HepG2 (cell line): ENCODE results near the gene GPR62. TPM values are rescaled to one million over a fixed set of nuclear protein-coding genes. Genes with fewer than 3 reads are reported as not detected.
A peak's percentile ranks its signal among the peaks of the same experiment; 100 is the strongest.

Experiments used
- ELF4 ChIP-seq: sonication (generic); formaldehyde crosslinking; IDR thresholded peaks from 2 replicates; pipeline ENCODE4 v1.5.0; 2020; ENCODE audit warnings: missing genetic modification reagents, mild to moderate bottlenecking, moderate library complexity, borderline replicate concordance
- HNF4G ChIP-seq, 2 experiments: sonication (generic) in 1 of 2; formaldehyde crosslinking in 1 of 2; IDR thresholded peaks; 2 replicates each; pipeline versions ENCODE4 v1.4.0 to v1.6.1; 2011 to 2020; ENCODE audit warnings: borderline replicate concordance in 2 of 2, low read depth in 2 of 2, mild to moderate bottlenecking in 2 of 2, low read length in 1 of 2, missing genetic modification reagents in 1 of 2, moderate library complexity in 1 of 2
- MAF1 ChIP-seq: sonication (generic); formaldehyde crosslinking; IDR thresholded peaks from 2 replicates; pipeline ENCODE4 v1.5.0; 2020; ENCODE audit warnings: missing genetic modification reagents, borderline replicate concordance
- PHB2 ChIP-seq: fragments of 450-650 bp; IDR thresholded peaks from 2 replicates; pipeline ENCODE4 v1.6.1; 2018; ENCODE audit not compliant: partially characterized antibody
- SETDB1 ChIP-seq: sonication (generic); formaldehyde crosslinking; IDR thresholded peaks from 2 replicates; pipeline ENCODE4 v1.5.1; 2020; ENCODE audit warnings: missing genetic modification reagents, mild to moderate bottlenecking, borderline replicate concordance
- TBL1XR1 ChIP-seq: fragments of 150-350 bp; IDR thresholded peaks from 2 replicates; pipeline ENCODE4 v1.6.1; 2014; ENCODE audit warnings: borderline replicate concordance, low read length; ENCODE audit not compliant: partially characterized antibody
- THYN1 ChIP-seq: sonication (generic); formaldehyde crosslinking; IDR thresholded peaks from 2 replicates; pipeline ENCODE4 v1.8.1; 2023; ENCODE audit warnings: low read depth, mild to moderate bottlenecking, moderate library complexity, missing genetic modification reagents, borderline replicate concordance
- XBP1 ChIP-seq: sonication (generic); formaldehyde crosslinking; IDR thresholded peaks from 2 replicates; pipeline ENCODE4 v1.5.0; 2020; ENCODE audit warnings: missing genetic modification reagents
- ZFP1 ChIP-seq: IDR thresholded peaks from 2 replicates; pipeline ENCODE4 v1.6.1; 2016
- ZNF224 ChIP-seq: sonication (generic); formaldehyde crosslinking; IDR thresholded peaks from 2 replicates; pipeline ENCODE4 v1.5.0; 2020; ENCODE audit warnings: mild to moderate bottlenecking, missing genetic modification reagents
- ZNF33A ChIP-seq: sonication (generic); formaldehyde crosslinking; IDR thresholded peaks from 2 replicates; pipeline ENCODE4 v1.5.1; 2020; ENCODE audit warnings: missing genetic modification reagents, mild to moderate bottlenecking, moderate library complexity, borderline replicate concordance
- ZNF614 ChIP-seq: IDR thresholded peaks from 2 replicates; pipeline ENCODE4 v1.6.1; 2018; ENCODE audit warnings: missing biosample characterization, missing genetic modification reagents, inconsistent platforms, borderline replicate concordance
- ZNF761 ChIP-seq: sonication (generic); formaldehyde crosslinking; conservative IDR thresholded peaks from 2 replicates; pipeline ENCODE4 v1.4.0; 2020; ENCODE audit warnings: mild to moderate bottlenecking, missing genetic modification reagents
- ZSCAN29 ChIP-seq: sonication (generic); formaldehyde crosslinking; conservative IDR thresholded peaks from 2 replicates; pipeline ENCODE4 v1.4.0; 2020; ENCODE audit warnings: mild to moderate bottlenecking, missing genetic modification reagents
- polyA plus RNA-seq, 8 experiments: library from polyadenylated mRNA; depleted of rRNA in 3 of 8; stranded (reverse) in 7 of 8; unstranded in 1 of 8; fragments of >200 nt; fragmentation: Illumina TruSeq in 4 of 8; extraction: Trizol in 4 of 8; gene quantifications; 2 replicates each; pipeline versions ENCODE4 v1.2.1 to v1.2.3, GENCODE V29; 2011 to 2016; ENCODE audit warnings: low read depth in 4 of 8, missing spikeins in 1 of 8, mixed read lengths in 1 of 8; ENCODE audit not compliant: insufficient read depth in 1 of 8
- total RNA-seq, 5 experiments: library from RNA; depleted of rRNA; stranded (reverse); fragments of >200 nt; fragmentation: Illumina TruSeq; extraction: Trizol; gene quantifications; 2 replicates each; pipeline ENCODE4 v1.2.3, GENCODE V29; 2016; ENCODE audit warnings: low read depth in 1 of 5
- TF ChIP-seq, protein P1 (sequence below): sonication (generic); formaldehyde crosslinking; IDR thresholded peaks from 2 replicates; pipeline ENCODE4 v1.5.1; 2020; ENCODE audit warnings: missing genetic modification reagents, mild to moderate bottlenecking, borderline replicate concordance
- TF ChIP-seq, protein P2 (sequence below): sonication (generic); formaldehyde crosslinking; conservative IDR thresholded peaks from 2 replicates; pipeline ENCODE4 v1.4.0; 2020; ENCODE audit warnings: mild to moderate bottlenecking, missing genetic modification reagents, moderate library complexity
- TF ChIP-seq, protein P3 (sequence below): sonication (generic); formaldehyde crosslinking; IDR thresholded peaks from 2 replicates; pipeline ENCODE4 v1.5.0; 2020; ENCODE audit warnings: missing genetic modification reagents, mild to moderate bottlenecking, borderline replicate concordance
- TF ChIP-seq, protein P4 (sequence below): IDR thresholded peaks from 2 replicates; pipeline ENCODE4 v1.6.1; 2016; ENCODE audit warnings: control low read depth

GPR62 gene
- total and polyA plus RNA-seq, 2 of the 13 experiments (the other 11 are each of a cell fraction or from before 2014, with no cell fraction given) = not detected

DNA sequence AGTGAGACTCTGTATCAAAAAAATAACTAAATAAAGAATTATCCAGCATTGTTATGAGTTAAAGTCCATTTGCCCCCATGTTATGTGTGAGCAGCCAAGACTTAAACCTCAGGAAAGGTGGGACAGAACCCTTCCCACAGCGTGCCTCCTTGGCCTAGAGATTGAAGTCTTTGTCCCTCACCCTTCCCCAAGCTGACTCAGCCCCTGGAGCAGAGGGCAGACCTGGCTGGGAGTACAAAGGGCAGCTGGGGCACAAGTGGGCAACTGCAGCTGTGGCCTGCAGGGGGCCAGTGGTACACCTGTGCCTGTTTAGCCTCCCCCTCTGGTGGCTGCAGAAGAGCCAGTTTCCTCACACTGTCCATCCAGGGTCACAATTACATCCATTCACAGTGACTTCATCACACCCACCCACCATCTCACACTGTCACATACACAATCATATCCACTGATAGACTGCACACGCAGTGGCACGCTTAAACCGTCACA lies 27.2 kb downstream of the GPR62 start (continued):
- no peak for TF ChIP-seq ZSCAN29 (CRISPR knock-in tag)
- TF ChIP-seq ELF4 (CRISPR knock-in tag) = no peak
- TF ChIP-seq, protein P1, sequence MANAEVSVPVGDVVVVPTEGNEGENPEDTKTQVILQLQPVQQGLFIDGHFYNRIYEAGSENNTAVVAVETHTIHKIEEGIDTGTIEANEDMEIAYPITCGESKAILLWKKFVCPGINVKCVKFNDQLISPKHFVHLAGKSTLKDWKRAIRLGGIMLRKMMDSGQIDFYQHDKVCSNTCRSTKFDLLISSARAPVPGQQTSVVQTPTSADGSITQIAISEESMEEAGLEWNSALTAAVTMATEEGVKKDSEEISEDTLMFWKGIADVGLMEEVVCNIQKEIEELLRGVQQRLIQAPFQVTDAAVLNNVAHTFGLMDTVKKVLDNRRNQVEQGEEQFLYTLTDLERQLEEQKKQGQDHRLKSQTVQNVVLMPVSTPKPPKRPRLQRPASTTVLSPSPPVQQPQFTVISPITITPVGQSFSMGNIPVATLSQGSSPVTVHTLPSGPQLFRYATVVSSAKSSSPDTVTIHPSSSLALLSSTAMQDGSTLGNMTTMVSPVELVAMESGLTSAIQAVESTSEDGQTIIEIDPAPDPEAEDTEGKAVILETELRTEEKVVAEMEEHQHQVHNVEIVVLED (CRISPR knock-in tag) = no peak
- no peak for TF ChIP-seq MAF1
- TF ChIP-seq ZFP1 (CRISPR knock-in tag) = no peak
- no peak for TF ChIP-seq PHB2
- TF ChIP-seq ZNF761 (CRISPR knock-in tag) = no peak; the same call in 1 of the 2 replicates
- no peak for TF ChIP-seq XBP1
- peak; percentile 64; the same call in 1 of the 2 replicates for TF ChIP-seq ZNF614 (CRISPR knock-in tag)
- no peak for TF ChIP-seq ZNF224 (CRISPR knock-in tag)
- TF ChIP-seq, protein P2, sequence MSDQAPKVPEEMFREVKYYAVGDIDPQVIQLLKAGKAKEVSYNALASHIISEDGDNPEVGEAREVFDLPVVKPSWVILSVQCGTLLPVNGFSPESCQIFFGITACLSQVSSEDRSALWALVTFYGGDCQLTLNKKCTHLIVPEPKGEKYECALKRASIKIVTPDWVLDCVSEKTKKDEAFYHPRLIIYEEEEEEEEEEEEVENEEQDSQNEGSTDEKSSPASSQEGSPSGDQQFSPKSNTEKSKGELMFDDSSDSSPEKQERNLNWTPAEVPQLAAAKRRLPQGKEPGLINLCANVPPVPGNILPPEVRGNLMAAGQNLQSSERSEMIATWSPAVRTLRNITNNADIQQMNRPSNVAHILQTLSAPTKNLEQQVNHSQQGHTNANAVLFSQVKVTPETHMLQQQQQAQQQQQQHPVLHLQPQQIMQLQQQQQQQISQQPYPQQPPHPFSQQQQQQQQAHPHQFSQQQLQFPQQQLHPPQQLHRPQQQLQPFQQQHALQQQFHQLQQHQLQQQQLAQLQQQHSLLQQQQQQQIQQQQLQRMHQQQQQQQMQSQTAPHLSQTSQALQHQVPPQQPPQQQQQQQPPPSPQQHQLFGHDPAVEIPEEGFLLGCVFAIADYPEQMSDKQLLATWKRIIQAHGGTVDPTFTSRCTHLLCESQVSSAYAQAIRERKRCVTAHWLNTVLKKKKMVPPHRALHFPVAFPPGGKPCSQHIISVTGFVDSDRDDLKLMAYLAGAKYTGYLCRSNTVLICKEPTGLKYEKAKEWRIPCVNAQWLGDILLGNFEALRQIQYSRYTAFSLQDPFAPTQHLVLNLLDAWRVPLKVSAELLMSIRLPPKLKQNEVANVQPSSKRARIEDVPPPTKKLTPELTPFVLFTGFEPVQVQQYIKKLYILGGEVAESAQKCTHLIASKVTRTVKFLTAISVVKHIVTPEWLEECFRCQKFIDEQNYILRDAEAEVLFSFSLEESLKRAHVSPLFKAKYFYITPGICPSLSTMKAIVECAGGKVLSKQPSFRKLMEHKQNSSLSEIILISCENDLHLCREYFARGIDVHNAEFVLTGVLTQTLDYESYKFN (CRISPR knock-in tag) = peak; percentile 84
- TF ChIP-seq, protein P3, sequence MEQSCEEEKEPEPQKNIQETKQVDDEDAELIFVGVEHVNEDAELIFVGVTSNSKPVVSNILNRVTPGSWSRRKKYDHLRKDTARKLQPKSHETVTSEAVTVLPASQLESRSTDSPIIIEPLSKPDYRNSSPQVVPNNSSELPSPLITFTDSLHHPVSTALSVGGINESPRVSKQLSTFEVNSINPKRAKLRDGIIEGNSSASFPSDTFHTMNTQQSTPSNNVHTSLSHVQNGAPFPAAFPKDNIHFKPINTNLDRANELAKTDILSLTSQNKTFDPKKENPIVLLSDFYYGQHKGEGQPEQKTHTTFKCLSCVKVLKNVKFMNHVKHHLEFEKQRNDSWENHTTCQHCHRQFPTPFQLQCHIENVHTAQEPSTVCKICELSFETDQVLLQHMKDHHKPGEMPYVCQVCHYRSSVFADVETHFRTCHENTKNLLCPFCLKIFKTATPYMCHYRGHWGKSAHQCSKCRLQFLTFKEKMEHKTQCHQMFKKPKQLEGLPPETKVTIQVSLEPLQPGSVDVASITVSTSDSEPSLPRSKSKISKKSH (CRISPR knock-in tag) = no peak
- no peak for TF ChIP-seq ZNF33A (CRISPR knock-in tag)
- peak; percentile 44 for TF ChIP-seq TBL1XR1
- TF ChIP-seq SETDB1 (CRISPR knock-in tag) = no peak
- TF ChIP-seq, protein P4, sequence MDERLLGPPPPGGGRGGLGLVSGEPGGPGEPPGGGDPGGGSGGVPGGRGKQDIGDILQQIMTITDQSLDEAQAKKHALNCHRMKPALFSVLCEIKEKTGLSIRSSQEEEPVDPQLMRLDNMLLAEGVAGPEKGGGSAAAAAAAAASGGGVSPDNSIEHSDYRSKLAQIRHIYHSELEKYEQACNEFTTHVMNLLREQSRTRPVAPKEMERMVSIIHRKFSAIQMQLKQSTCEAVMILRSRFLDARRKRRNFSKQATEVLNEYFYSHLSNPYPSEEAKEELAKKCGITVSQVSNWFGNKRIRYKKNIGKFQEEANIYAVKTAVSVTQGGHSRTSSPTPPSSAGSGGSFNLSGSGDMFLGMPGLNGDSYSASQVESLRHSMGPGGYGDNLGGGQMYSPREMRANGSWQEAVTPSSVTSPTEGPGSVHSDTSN (CRISPR knock-in tag) = no peak
- TF ChIP-seq HNF4G (IDR thresholded peaks at IDR 0.05; ENCODE audit: borderline replicate concordance, low read depth, low read length) = peak; percentile 99
- TF ChIP-seq HNF4G (CRISPR knock-in tag; IDR thresholded peaks at IDR 0.05; ENCODE audit: borderline replicate concordance, low read depth) = peak; percentile 98
- TF ChIP-seq THYN1 = no peak
